Measurements from ENCODE around the gene CACNA2D3.

CACNA2D3 gene

GRCh38 chr3:54939557-54940300, 817.4 kb downstream of the CACNA2D3 start:
- DNase-seq, result no peak

DNA sequence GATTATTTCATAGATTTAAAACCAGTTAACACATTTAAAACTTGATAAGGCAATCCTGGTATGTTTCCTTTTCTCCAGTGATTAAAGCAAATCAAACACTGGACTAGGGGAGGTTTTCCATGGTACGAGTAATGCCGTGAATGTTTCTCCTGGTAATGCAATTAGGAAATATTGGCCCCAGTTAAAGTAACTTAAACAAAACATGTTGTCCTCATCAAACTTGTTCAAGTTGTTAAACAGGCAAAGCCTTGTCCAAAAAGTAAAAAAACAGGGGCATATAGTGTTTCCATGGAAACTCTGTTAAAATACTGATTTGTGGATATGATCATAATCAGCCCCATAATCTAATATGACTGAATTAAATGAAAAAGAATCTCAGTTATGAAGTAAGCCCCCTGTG, 818.6 kb downstream of the CACNA2D3 start:
- no peak for DNase-seq

DNA sequence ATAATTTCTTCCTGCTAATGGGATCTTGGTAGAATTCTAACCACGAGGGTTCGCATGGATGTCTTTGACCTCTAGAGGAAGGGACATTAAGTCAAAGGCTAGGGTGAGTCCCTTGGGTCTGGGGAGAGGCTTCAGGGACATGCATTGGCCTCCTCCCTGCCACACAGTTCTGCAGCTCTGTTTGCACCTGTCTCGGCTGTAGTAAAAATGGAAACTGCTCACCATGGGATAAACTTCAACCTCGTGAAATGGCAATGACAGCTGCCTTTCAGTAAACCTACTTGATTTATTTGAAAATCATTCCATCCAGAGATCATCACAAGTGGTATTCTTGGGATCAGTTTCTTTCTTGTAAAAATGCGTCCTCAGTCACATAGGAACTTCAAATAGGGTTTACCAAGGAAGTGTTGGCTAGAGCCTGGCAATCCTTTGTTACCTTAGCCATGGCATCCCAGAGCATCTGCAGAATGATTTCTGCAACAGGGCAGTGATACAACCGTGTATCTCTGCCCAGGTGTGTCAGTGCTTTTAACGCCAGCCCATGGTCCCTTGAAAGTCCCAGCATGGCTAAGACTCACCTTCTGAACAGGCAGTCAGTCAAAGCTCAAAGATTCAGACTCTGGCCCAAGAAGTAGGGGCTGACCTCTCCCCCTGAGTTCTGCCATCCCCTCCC, 819.5 kb downstream of the CACNA2D3 start:
- no peak for DNase-seq

DNA sequence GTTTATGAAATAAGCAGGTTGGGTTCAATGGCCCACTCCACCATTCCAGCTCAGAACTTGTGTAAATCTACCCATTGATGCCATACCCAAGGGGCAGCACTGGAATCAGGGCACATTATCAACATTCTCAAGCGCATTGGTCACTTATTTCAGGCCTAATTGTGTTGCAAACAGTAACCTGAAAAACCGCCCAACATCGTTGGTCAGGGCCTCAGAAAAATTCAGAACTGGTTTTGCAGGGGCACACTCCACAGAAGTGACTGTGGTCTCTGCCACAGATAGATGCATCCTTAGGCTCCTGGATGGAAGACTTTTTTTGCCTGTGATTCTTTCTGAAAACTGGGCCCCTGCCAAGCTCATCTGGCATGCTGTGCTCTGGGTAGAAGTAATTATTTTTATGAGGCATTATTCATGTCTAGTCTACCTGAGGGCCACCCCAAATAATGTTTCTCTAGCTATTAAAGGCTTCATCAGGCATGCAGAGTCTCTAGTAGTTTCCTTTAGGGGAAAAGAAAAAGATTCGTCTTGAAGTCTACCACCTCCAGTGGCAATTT, 827.2 kb downstream of the CACNA2D3 start:
- no peak for DNase-seq

- no peak for DNase-seq
Observed at GRCh38 chr3:54950391-54951003, 828.1 kb downstream of the CACNA2D3 start.

DNA sequence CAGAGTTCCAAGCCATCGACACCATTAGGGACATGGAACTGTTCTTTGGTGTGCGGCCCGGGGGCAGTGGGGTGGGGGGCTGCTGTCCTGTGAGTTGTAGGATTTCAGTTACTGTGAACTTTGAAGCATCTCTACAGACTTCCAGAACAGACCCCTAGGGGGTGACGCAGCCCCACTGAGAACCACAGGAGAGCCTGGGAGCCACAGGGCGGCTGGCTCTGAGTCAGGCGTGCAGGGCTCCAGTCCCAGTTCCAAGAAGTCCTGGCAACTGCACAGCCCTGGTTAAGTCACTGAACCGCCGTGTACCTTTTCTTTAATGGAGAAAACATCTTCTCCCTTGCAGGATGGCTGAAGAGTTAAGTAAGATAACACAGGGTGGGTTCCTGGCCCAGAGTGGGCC, 829.1 kb downstream of the CACNA2D3 start:
- DNase-seq, result peak; percentile 93

DNA sequence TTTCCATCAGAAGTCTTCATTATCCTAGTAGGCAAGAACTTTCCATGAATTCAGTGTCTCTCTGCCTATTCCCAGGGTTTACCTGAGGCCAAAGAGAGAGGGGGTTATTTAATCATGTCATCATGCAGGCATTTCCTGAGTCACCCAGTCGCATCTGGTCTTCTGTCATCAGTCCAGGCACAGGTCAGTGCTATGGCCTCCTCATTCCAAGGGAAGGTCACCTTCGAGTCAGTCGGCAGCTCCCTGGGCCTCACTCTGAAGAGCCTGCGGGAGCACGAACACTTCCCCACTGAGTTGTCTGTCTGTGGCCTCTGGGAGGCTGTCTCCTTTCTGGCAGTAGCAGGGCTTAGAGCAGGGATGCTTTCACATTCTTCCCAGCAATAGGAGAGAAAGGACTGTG, 831.7 kb downstream of the CACNA2D3 start:
- peak; percentile 92 for DNase-seq

DNA sequence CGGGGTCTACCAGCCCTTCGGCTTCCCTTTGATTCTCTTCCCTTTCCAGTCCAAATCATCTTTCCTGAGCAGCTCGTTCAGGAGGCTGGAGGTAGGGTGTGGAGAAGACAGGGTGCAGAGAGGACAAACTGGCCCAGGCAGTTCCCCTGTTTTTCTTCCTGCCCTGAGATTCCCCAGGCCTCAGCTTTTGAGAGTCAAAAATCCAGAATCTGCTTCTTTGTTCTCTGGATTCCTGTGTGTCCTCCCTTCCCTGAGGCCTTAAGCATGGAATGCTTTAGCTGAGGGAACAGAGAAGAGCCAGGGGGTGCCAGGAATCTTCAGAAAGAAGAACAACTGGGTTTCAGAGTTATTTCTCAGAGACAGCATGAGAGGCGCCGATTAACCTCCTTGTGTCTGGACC, 832.2 kb downstream of the CACNA2D3 start:
- peak; percentile 50 for DNase-seq

DNA sequence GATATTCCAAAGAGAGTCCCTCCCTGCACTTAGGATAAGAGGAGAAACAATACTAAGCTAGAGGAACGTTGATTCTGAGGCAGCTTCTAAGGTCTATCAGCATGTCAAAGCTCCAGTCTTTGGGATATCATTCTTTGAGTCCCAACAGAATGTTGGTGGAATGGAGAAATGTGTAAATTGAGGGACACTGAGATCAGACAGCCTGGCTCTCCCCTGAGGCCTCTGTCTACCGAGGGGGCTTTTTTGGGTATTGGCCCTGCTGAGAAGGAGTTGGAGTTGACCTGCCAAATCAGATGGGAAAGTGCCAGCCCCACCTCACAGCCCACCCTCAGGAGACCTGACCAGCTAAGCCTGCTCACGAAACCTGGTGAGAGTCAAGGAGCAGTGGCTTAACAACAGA, 833.1 kb downstream of the CACNA2D3 start:
- no peak for DNase-seq

GRCh38 chr3:54955941-54956340, 833.6 kb downstream of the CACNA2D3 start:
- DNase-seq, result no peak

DNA sequence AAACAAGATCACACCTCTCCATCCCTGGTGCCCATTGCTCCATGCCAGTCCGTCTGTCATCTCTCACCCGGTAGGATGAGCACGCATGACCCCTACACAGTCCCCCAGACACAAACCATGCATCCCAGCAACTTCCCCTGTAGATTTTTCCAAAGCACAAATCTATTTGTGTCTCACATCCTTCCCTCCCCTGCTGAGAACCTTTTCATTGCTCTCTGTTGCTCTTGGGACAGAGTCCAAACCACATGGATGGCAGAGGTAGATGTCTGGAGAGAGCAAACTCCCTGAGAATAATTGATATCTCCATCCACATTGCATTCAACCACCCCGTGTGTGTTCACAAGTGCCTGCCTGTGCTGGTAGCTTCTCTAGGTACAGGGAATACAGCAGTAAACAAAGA, 835.4 kb downstream of the CACNA2D3 start:
- peak; percentile 73 for DNase-seq

- peak; percentile 93 for DNase-seq
Observed at GRCh38 chr3:54960082-54960481, 837.7 kb downstream of the CACNA2D3 start.

- DNase-seq, result peak; percentile 83
Observed at GRCh38 chr3:54960701-54961100, 838.3 kb downstream of the CACNA2D3 start.

DNA sequence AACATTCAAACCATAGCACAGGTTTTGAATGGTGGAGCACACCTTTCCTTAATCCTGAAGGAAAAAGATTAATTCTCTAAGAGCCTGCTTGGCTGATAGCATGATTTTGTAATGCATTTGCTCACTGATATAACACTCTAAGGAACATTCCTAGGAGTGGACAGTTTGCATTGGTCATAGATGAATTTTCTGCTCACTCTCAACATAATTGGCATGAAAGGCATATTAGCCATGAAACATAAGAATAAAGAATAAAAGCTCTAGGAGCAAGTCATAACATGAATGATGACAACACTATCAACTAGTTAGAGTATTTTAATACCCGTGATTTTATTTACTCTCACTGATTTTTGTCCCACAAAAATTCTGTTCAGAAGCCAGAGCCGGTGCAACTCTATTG, 839.8 kb downstream of the CACNA2D3 start:
- no peak for DNase-seq

DNA sequence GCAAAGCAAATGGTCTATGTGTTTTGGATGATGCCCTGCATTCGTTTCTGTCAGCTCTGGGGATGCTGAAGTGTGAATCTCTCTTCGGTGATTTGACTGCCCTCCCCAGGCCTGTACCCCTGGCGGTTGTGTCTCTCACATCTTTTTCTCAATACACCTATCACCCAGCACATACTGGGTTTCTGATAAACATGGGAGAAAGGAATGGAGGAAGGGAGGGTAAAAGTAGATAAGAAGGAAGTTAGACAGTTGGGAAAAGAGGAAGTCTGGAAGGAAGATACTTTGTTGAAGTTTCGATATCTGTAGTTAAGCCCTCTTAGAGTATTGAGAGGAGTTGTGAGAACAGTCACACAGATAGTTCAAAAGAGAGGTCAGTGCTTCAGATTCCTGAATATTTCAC, 841.3 kb downstream of the CACNA2D3 start:
- no peak for DNase-seq

DNA sequence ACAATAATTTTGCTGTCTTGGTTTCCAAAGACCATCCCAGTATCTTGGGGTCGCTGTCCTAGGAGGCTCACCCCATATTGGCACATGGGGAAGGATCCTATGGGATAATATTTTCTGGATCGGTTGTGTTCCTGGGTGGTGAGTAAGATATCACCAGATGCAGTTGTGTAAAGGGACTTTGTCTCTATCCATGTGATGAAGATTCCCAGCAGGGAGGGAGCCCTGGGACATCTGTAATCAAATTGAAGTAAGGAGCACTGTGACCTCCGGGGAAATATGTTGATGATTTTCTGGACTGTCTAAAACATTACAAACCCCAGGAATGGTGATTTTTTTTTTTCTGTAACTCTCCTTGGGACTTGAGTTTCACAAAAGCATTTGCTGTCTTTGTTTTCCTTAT, 841.7 kb downstream of the CACNA2D3 start:
- DNase-seq, result no peak

DNA sequence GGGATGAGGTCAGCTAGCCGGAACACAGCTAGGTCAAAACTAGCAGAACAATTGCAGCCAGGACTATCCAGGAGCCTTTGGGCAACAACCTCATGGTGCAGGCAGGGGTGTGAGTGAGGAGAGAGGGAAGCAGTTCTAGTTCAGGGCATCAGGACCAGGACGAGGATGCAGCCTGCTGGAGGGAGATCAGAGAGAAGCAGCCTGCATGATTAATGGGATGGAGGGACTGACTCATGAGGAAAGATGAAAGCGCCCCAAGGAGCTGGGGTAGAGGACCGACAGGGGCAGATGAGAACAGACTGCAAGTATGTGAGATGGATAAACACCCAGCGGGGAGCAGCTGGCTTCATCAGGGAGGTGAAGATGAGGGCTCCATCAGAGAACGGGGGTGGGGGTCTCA, 843.4 kb downstream of the CACNA2D3 start:
- DNase-seq, result peak; percentile 96

DNA sequence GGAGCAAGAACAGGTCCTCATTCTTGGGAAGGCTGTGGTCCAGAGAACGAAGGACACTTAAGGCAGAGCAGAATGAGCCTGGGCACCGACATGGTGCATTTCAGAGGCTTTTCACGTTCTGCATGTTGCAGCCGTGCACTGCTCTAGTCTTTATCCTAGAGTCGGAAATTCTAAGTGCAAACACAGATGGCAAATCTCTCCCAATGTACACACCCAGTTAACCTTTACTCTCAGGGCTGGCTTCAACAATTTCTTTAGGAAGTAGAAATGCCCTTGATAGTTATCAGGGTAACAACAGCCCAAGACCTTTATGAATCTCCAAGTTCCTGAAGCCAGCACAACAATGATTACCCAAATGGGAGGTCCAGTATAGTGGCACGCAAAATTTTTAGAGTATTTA, 844.6 kb downstream of the CACNA2D3 start:
- DNase-seq, result no peak

DNA sequence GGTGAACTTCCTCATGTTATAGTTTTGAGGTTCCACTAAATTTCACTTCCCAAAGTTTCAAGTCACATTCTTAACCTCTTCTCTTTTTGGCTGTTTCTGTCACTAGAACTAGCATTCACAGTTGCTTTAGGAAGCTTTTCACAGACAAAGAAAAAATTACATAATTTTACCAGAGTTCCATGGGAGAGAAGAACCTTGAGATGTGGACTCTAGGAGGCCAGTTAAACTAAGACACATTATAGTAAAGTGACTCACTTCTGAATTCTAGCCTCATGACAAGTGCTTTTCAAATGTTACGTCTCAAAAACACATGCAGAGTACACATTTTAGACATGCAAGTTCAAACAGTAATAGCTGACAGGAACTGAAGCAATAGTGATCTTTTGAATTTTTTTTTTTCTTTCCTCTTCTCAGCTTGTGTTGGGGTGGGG, 845.4 kb downstream of the CACNA2D3 start:
- DNase-seq, result peak; percentile 87

- peak; percentile 71 for DNase-seq
Observed at GRCh38 chr3:54968546-54969172, 846.3 kb downstream of the CACNA2D3 start.

DNA sequence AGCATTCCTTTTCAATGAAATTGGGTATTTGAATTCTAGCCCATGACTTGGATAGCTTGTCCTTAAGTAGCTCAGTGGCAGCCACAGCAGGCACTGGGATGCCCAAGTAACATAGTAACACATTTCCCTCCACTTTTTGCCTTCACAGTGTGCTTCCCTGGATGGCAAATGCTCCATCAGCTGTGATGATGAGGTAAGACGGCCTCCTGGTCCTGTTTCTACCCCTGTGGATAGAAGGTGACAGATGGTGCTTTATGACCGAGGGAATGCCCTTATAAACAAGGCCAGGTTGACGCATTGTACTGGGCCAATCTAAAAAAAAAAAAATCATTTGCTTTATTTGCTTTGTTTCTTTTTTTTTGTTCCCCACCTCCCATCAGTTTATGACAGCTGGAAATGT, 847.3 kb downstream of the CACNA2D3 start:
- DNase-seq, result no peak

GRCh38 chr3:54970895-54971294, 848.5 kb downstream of the CACNA2D3 start:
- peak; percentile 45 for DNase-seq

DNA sequence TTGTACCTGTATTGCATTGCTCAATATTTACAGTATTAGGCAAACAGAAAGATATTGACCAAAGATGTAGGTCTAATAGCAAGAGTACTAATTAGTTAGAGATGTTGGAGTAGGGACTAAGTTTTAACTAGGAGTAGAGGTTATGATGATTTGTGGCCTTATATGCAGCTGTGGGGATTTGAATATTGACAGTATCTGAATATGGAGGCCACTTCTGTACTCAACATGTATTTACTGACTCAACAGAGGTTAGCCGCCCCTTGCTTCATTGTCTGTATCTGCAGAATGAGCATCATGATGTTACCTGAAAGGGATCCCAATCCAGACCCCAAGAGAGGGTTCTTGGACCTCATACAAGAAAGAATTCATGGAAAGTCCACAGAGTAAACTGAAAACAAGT, 855.1 kb downstream of the CACNA2D3 start:
- DNase-seq, result no peak
